A549 (cell line): ENCODE data around the gene CIB4. TPM values are rescaled to one million over a fixed set of nuclear protein-coding genes. Genes with fewer than 3 reads are reported as not detected.

Source experiments
- ATAC-seq, 2 experiments: fragments of 200-7000 bp in 1 of 2; fragments of >200 bp in 1 of 2; cut with Nextera tagmentation in 1 of 2; cut with Tn5 transposase in 1 of 2; 3 replicates each; pipeline versions ENCODE4 v1.8.0 to v1.9.1; 2018 to 2020; ENCODE audit warnings: mild to moderate bottlenecking in 1 of 2, moderate library complexity in 1 of 2
- CTCF ChIA-PET: fragments of 300-600 bp; sonication (Branson Sonifier 250); formaldehyde crosslinking; extraction: SDS; loops from one replicate; lab custom pipeline; 2021; ENCODE audit warnings: antibody characterized with exemption, inconsistent platforms; lab: Yijun Ruan, JAX
- POLR2A ChIA-PET: fragments of 350-600 bp; formaldehyde crosslinking; extraction: SDS; loops from one replicate; lab custom pipeline; 2021; ENCODE audit warnings: antibody characterized with exemption, inconsistent platforms; lab: Yijun Ruan, JAX
- DNase-seq, 2 experiments: peaks; one replicate each; pipeline versions ENCODE4 v3.0.0 to v3.0.0-alpha.2; 2011 to 2016; ENCODE audit warnings: low read depth in 1 of 2, low spot score in 1 of 2
- FAIRE-seq: peaks from 2 replicates; lab custom pipeline; 2011; peaks lifted over from hg19 to GRCh38; lab: Jason Lieb, UNC
- H3K27ac ChIP-seq, 2 experiments: fragments of >200 bp; sonication (Bioruptor Twin); formaldehyde crosslinking; 3 replicates each; pipeline ENCODE4 v1.5.1; 2016 to 2017
- H3K4me1 ChIP-seq: fragments of >200 bp; sonication (Bioruptor Twin); formaldehyde crosslinking; 3 replicates; pipeline ENCODE4 v1.6.1; 2016
- H3K4me2 ChIP-seq: fragments of >200 bp; sonication (Bioruptor Twin); formaldehyde crosslinking; 3 replicates; pipeline ENCODE4 v1.6.1; 2016
- H3K4me3 ChIP-seq: fragments of >200 bp; sonication (Bioruptor Twin); formaldehyde crosslinking; 3 replicates; pipeline ENCODE4 v1.5.1; 2016
- H3K9me3 ChIP-seq: fragments of >200 bp; sonication (Bioruptor Twin); formaldehyde crosslinking; 3 replicates; pipeline ENCODE4 v1.6.1; 2016
- ATOH8 ChIP-seq: fragments of 250-450 bp; sonication (Bioruptor Pico); IDR thresholded peaks from 2 replicates; pipeline ENCODE4 v1.5.0; 2020; ENCODE audit warnings: low read depth, mild to moderate bottlenecking, moderate library complexity
- BHLHE40 ChIP-seq: IDR thresholded peaks from 2 replicates; pipeline ENCODE4 v1.6.1; 2012; ENCODE audit warnings: low read depth, low read length, inconsistent platforms
- CEBPB ChIP-seq, 2 experiments: fragments of >200 bp in 1 of 2; sonication (Bioruptor Twin) in 1 of 2; formaldehyde crosslinking in 1 of 2; IDR thresholded peaks; 2 replicates each; pipeline ENCODE4 v1.6.1; 2012 to 2016
- CTCF ChIP-seq: fragments of >200 bp; sonication (Bioruptor Twin); formaldehyde crosslinking; IDR thresholded peaks from 3 replicates; pipeline ENCODE4 v1.5.1; 2016
- EP300 ChIP-seq, 2 experiments: fragments of >200 bp; sonication (Bioruptor Twin); formaldehyde crosslinking; IDR thresholded peaks; 2 replicates in 1 of 2; 3 replicates in 1 of 2; pipeline ENCODE4 v1.6.1; 2016 to 2017
- ESRRA ChIP-seq: fragments of 150-350 bp; IDR thresholded peaks from 2 replicates; pipeline ENCODE4 v1.6.1; 2014; ENCODE audit warnings: mild to moderate bottlenecking, low read length, borderline replicate concordance
- FOSL2 ChIP-seq, 2 experiments: fragments of 450-650 bp in 1 of 2; fragments of >200 bp in 1 of 2; sonication (Bioruptor Twin) in 1 of 2; formaldehyde crosslinking; IDR thresholded peaks; 2 replicates each; pipeline versions ENCODE4 v1.5.0 to v1.6.1; 2016 to 2020; ENCODE audit warnings: mild to moderate bottlenecking in 1 of 2, moderate library complexity in 1 of 2
- FOXS1 ChIP-seq: fragments of 250-450 bp; sonication (Bioruptor Pico); IDR thresholded peaks from 2 replicates; pipeline ENCODE4 v1.5.0; 2020; ENCODE audit warnings: mild to moderate bottlenecking, moderate library complexity
- HDAC2 ChIP-seq: fragments of 200-600 bp; sonication (generic); IDR thresholded peaks from 2 replicates; pipeline ENCODE4 v1.6.1; 2016
- KDM1A ChIP-seq: fragments of 200-600 bp; sonication (generic); IDR thresholded peaks from 2 replicates; pipeline ENCODE4 v1.6.1; 2016; ENCODE audit warnings: low read depth, mild to moderate bottlenecking
- MAFK ChIP-seq: fragments of 450-650 bp; IDR thresholded peaks from 2 replicates; pipeline ENCODE4 v1.6.1; 2014; ENCODE audit not compliant: partially characterized antibody
- TP53 ChIP-seq: fragments of 250-450 bp; sonication (Bioruptor Pico); IDR thresholded peaks from 2 replicates; pipeline ENCODE4 v1.5.0; 2021; ENCODE audit warnings: mild to moderate bottlenecking, moderate library complexity
- ZC3H11A ChIP-seq: fragments of 450-650 bp; IDR thresholded peaks from 2 replicates; pipeline ENCODE4 v1.6.1; 2014; ENCODE audit warnings: antibody characterized with exemption, mild to moderate bottlenecking
- ZFP36 ChIP-seq: fragments of 450-650 bp; IDR thresholded peaks from 2 replicates; pipeline ENCODE4 v1.6.1; 2014; ENCODE audit warnings: borderline replicate concordance; ENCODE audit not compliant: partially characterized antibody
- WGBS: methylation state at CpG from one replicate; pipeline ENCODE4 v1.1.6; 2017; ENCODE audit errors: missing lambda C conversion rate; 5-methylcytosine and 5-hydroxymethylcytosine counted together
- polyA plus RNA-seq, 4 experiments: library from polyadenylated mRNA; depleted of rRNA in 3 of 4; stranded (reverse); fragments of >200 nt; fragmentation: RNase III in 1 of 4; extraction: RNeasy Plus Mini Kit Qiagen cat#74134 plus additional on column Dnase treatment in 1 of 4; gene quantifications; 2 replicates in 3 of 4; 3 replicates in 1 of 4; pipeline ENCODE4 v1.2.3, GENCODE V29; 2011 to 2017
- TF ChIP-seq, protein P1 (sequence below): fragments of 250-450 bp; sonication (Bioruptor Pico); IDR thresholded peaks from 2 replicates; pipeline ENCODE4 v1.5.0; 2021; ENCODE audit warnings: mild to moderate bottlenecking, moderate library complexity, borderline replicate concordance

CIB4 gene
- polyA plus RNA-seq, 2 of the 4 experiments (the other 2 are of a cell fraction), result 0.30 to 1.0 TPM

- TF ChIP-seq CTCF, result no peak
- no peak for TF ChIP-seq ESRRA
- no peak for TF ChIP-seq TP53 (CRISPR knock-in tag)
- no peak for TF ChIP-seq ZC3H11A
- no peak for TF ChIP-seq KDM1A
- TF ChIP-seq, all 56 proteins: peak for 0
Observed at GRCh38 chr2:26583381-26583911, 57.7 kb downstream of the CIB4 start (continued).

DNA sequence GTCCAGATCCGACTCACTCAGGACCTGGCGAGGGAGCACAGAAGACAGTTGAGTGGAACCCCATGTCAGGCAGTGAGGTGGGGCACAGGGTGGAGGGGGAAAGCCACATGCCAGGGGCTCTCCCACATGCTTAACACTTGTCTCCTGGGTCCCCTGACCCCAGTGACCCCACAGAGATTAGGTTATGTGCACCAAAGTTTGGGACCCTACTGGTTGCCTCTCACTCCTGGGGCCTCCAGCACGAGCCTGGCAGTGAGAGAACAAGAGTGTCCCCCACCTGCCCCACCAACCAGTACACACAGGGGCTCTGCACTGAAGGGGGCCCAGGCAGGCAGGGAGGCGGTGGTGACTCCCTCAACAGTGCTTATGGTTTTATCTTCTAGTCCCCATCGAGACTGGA is 58.3 kb downstream of the CIB4 start:
- TF ChIP-seq KDM1A (no peak), TP53 (CRISPR knock-in tag) (no peak), ATOH8 (no peak), EP300 (IDR thresholded peaks at IDR 0.05) (no peak), CEBPB (IDR thresholded peaks at IDR 0.05) (no peak), FOSL2 (IDR thresholded peaks at IDR 0.05) (no peak), FOSL2 (CRISPR knock-in tag; IDR thresholded peaks at IDR 0.05) (no peak)
- TF ChIP-seq, protein P1, sequence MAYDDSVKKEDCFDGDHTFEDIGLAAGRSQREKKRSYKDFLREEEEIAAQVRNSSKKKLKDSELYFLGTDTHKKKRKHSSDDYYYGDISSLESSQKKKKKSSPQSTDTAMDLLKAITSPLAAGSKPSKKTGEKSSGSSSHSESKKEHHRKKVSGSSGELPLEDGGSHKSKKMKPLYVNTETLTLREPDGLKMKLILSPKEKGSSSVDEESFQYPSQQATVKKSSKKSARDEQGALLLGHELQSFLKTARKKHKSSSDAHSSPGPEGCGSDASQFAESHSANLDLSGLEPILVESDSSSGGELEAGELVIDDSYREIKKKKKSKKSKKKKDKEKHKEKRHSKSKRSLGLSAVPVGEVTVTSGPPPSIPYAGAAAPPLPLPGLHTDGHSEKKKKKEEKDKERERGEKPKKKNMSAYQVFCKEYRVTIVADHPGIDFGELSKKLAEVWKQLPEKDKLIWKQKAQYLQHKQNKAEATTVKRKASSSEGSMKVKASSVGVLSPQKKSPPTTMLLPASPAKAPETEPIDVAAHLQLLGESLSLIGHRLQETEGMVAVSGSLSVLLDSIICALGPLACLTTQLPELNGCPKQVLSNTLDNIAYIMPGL (CRISPR knock-in tag), result no peak
- no peak overlapping the region for H3K27ac ChIP-seq
- H3K4me2 ChIP-seq, result no peak overlapping the region
- ChIA-PET POLR2A (no interaction called here), CTCF (interaction anchor here (1.9 to 11.0 kb wide), 4 partner anchors 16 to 159 kb away, joined by 5 to 237 read pairs (median 92); a partner anchor contains a TSS)
- FAIRE-seq (no peak), ATAC-seq (no peak), DNase-seq (no peak)
- H3K9me3 ChIP-seq, result no peaks in the 10 kb centered on the region
- 54% methylated on average over 5 of the region's 5 CpGs for WGBS
- H3K4me1 ChIP-seq, result peaks cover 3% of the 10 kb centered on the region; the same call in 1 of the 3 replicates
- no peak overlapping the region for H3K4me3 ChIP-seq

DNA sequence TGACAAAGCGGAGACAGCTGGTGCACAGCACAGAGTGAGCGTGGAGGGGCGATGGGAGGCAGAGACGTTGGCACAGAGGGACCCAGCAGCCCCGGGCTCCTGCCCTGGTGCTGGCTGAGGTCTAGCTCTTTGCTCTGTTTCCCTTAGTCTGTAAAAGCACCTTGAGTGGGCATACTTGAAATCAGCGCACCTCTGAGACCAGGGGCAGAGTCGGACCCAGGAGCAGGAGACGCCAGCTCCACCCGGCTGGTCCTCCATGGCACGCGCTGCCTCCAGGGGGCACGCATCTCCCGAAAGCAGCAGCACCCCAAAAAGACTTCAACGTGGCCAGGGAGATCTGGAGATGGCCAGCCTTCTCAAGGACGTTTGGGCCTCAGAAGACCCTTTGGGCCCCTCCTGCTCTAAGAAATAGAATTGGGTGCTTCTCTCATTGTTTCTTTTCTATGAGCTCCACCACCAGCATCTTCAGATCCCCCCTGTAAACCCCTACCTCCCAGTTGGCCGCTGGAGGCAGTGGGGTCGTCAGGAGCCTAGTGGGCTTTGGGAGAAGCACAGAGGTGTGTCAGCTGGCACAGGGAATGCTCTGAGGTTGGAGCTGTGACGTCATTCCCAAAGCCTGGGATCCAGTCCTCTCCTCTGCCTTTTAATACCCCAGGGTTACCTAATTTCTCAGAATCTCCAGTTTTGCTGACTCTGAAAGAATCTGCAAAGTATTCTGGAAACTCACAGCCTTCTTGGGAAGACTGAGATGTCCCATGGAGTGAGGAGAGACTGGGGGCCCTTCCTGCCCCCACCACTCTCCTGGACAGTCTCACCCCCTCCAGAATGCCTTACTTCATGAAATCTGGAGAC is 58.9 kb downstream of the CIB4 start:
- Histone ChIP-seq H3K27ac (no peak overlapping the region), H3K4me3 (no peak overlapping the region), H3K4me2 (no peak overlapping the region), H3K4me1 (peaks cover 4% of the 10 kb centered on the region; the same call in 2 of the 3 replicates), H3K9me3 (no peaks in the 10 kb centered on the region)
- DNase-seq (no peak), FAIRE-seq (no peak), ATAC-seq (no peak)
- POLR2A ChIA-PET, result interaction anchor here (0.6 kb wide), 1 partner anchor 196 kb away, joined by 4 read pairs; no protein-coding TSS in a partner anchor
- 57% methylated on average over 18 of the region's 18 CpGs for WGBS
- no peak for TF ChIP-seq BHLHE40
- no peak for TF ChIP-seq HDAC2
- no peak for TF ChIP-seq FOXS1
- TF ChIP-seq MAFK, result peak; percentile 62
- no peak for TF ChIP-seq ZFP36
- CTCF ChIA-PET, result interaction anchor here (1.0 to 11.0 kb wide), 9 partner anchors 8 to 411 kb away, joined by 3 to 237 read pairs (median 60); a partner anchor contains a TSS
